HG03520 (cell line): Measurements from ENCODE around the gene SDK1.

Experiments
- ATAC-seq: cut with Tn5 transposase; IDR thresholded peaks from one replicate; pipeline ENCODE4 v1.9.1; 2021; ENCODE audit warnings: mild to moderate bottlenecking, moderate library complexity; ENCODE audit not compliant: unreplicated experiment

The SDK1 gene

DNA sequence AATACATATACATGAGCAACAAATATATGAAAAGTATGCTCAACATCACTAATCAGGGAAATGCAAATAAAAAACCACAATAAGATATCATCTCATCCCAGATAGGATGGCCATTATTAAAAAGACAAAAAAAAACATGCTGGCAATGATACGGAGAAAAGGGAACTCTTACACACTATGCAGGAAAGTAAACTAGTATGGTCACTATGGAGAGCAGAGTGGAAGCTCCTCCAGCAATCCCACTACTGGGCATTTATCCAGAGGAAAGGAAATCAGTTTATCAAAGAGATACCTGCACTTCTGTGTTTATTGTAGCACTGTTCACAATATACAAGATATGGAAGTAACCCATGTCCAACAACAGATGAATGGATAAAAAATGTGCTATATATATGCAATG, 217.5 kb downstream of the SDK1 start:
- no peak for ATAC-seq

DNA sequence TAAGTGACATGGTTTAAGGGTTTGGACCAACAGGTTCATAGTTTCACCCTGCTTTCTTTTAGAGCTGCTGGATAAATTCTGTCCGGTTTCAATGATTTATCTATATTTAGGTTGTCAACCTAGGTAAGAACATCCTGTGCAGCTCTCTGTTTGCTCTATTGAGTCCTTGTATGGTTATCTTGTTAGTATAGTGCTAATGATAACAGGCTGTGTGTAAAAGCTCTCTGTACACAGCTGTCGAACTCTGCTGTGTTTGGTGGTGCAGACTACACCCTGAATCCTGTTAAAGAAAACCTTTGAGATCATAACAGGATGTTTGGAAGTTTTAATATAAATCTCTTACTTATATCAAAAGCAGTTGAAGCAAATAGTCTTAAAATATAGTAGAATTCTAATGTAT, 219.2 kb downstream of the SDK1 start:
- ATAC-seq, result no peak

DNA sequence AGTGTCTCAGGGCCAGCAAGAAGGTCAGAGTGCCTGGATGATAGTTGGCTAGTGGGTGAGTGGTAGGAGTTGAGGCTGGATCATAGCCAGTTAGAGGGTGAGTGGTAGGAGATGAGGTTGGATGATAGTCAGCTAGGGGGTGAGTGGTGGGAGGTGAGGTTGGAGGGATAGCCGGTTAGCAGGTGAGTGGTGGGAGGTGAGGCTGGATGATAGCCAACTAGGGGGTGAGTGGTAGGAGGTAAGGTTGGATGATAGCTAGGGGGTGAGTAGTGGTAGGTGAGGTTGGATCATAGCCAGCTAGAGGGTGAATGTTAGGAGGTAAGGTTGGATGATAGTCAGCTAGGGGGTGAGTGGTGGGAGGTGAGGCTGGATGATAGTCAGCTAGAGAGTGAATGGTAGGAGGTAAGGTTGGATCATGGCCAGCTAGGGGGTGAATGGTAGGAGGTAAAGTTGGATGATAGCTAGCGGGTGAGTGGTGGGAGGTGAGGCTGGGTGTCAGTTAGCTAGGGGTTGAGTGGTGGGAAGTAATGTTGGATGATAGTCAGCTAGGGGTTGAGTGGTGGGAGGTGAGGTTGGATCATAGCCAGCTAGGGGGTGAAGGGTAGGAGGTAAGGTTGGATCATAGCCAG, 226.6 kb downstream of the SDK1 start:
- ATAC-seq, result no peak

DNA sequence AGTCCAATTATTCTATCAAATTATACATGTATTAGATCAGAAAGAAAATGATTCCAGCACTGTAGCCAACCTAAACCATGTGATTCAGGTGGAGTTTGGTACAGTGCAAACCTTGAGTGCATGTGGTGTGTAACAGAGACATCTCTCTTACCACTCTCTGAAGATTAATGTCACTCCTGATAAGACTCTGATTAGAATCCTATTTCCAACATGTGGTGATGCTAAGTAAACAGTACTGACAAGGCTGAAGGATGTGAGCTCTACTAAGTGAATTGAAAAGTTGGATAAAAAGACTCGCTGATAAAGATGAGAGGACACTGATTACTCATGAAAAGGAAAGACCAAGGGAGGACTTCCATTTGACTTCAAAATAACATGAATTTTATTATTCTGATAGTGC, 232.0 kb downstream of the SDK1 start:
- ATAC-seq, result no peak

DNA sequence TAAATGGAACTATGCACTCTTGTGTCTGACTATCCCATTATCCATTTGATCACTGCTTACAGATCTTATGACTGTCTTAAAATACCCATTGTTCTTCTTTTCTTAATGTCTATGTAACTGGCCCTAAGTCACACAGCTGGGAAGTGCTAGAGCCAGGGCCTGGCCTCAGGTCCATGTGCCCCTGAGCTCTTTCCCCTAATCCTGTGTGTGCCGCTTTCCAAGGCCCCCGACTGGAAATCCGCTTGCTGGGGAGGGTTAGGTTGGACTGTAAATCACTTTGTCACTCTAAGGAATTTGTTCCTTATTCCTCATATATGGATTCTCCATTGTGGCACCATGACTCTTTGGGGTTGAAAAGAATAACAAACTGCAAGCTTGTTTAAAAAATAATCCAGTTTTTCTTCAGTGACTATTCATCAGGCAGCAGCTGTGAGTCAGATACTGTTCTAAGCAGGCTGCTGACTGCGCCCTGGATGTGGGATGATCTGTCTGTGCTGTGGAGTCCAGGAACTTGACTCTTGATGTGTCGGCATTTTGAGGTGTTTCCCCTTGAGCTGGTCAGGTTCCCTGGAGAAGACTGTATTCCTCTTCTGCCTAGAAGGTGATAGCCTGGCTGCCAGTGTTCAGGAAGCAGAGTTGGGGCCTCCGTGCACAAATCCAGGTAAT, 236.3 kb downstream of the SDK1 start:
- no peak for ATAC-seq

DNA sequence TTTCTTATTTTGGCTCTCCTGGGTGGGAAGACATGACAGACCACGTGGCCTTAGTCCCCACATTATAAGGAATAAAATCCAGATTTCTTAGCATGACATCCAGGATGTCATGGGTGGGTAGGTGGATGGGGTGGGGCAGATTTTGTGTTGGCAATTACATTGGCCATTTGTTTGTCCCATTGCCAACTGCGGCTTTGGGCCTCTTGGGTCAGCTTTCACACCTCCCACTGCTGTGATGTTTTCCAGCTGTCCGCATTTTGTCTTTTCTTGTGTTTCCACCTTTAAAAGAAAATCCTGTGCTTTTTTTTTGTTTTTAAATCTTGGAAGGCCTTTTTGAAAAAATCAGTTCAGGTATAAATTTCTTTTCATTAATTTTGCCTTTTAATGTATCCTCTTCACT, 237.0 kb downstream of the SDK1 start:
- no peak for ATAC-seq

DNA sequence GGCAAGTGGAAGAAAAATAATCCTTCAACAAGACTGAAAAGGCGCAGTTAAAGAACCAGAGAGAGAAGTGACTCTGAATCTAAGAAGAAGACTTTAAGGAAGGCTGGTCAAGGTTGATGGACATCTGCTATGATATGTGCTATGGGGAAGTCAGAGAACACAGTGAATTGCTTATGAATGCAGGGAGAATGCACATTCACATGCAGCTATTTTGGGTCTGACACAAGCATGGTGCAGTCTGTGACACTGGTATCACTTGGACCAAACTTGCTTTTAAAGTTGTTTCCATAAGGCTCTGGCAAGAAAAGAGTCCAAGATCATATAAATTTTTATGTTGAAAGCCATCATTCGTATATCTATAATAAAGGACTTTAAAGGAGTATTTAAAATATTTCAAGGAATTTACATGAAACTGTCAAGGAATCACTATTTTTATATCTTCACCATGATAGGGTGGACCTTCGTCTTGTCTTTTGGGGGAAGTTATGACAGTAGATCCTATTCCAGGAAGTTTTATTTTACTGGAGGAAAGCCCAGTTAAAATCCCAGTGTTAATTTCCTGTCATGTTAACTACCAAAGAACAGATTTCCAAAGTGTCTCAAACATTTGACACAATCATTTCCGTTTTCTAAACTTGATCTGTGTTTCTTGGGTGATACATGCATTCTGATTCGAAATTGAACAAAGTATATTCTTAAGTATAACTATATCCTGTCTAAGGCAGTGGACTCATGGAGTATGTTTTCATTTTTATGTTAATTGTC, 239.6 kb downstream of the SDK1 start:
- no peak for ATAC-seq

DNA sequence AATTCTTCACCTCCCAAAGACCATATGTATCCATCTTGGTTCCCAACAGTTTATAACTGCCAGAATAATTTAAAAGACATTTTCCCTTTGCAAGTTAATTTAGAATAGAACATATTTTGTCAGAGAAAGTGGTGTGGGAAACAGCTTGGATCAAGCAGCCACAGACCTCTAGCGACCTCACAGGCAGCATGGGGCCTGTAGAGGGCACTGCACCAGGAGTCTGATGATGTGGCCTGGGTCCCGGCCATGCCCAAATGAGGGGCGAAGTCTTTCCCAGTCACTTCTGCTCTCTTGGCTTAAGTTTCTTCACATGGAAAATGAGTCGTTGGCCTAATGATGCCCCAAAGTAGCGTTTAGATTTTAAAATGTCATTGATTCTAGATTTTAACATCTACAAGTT, 243.2 kb downstream of the SDK1 start:
- ATAC-seq, result no peak

DNA sequence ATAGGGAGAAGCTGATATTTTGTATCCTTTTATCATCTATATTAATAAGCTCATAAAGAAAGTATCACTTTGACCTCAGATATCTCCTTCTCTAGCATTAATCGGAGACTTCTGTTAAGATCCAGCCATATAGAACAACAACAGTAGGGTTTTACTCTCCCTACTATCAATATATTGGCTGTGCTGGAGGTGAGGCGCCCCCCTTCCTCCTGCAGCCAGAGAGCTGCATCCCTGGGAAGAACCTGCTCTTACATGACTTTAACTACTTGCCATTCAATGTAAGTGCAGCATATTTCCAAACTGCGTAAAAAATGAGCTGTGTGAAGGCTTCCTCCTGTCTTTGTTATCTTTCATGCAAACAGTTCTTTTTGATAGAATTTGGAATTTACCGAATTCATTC, 247.8 kb downstream of the SDK1 start:
- no peak for ATAC-seq

DNA sequence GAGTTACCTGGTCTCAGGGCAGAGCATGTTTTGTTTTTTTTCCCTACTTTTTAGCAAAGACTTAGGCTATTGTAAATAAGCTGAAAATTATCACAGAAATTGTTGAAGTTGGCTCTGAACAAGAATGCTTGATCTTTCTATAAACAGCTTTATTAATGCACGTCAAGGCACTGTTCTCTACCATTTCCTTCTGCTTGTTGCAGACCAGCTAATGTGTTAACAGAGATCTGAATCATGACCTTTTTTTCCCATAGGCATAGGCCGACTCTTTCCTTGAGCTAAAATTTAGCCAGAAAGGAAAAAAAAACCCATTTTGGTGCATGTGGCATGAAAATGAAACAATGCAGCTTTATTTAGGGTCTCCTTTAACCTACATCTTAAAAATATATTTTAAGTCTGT, 248.5 kb downstream of the SDK1 start:
- no peak for ATAC-seq

DNA sequence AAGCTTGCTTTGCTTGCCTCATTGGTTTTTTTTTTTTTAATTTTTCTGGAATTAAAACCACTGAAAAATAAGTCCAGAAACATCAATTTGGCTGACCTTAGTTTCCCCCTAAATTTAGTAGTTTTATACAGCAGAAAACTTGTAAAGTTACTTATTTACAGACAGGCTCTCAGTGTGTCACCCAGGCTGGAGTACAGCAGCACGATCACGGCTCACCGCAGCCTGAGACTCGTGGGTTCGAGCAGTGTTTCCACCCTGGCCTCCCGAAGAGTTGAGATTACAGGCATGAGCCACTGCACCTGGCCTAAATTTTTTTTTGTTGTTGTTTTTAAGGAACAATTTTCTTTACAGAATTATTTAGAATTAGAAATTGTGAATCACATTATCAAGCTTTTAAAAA, 250.5 kb downstream of the SDK1 start:
- ATAC-seq, result no peak

DNA sequence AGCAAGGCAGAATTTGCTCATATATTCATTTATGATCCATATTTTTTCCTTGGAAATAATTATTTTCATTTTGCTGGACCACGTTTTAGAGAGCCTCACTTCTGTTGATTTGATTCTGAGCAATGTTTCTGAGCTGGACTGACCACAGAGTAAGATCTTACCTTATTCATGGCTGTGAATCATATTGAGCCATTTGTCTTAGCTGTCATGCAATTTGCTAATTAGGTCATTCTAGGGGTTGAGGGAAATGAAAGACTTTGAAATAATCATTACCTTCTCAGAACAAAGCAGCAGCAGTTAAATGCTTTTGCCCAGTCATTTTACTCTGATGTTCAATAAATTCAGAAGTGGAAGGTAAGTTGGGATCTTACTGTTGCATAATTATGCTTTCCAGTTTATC, 251.4 kb downstream of the SDK1 start:
- ATAC-seq, result no peak

DNA sequence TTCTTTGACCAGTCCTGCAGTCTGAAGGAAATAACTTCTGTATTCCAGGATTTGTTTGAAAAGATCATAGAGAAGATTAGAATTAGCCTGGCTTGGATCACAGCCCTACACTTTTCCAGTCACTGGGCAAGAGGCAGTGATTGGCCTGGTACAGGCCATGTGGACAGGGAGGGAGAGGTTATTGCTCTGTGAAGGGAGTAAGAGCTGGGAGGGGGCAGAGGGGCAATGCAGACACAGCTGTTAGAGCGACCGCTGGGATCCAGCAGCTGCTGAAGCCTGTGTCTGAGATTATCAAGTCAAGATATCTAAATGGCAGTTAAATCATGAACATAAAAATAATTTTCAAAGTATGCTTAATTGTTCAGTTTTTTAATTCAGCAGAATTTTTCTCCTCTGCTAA, 257.3 kb downstream of the SDK1 start:
- ATAC-seq, result no peak

DNA sequence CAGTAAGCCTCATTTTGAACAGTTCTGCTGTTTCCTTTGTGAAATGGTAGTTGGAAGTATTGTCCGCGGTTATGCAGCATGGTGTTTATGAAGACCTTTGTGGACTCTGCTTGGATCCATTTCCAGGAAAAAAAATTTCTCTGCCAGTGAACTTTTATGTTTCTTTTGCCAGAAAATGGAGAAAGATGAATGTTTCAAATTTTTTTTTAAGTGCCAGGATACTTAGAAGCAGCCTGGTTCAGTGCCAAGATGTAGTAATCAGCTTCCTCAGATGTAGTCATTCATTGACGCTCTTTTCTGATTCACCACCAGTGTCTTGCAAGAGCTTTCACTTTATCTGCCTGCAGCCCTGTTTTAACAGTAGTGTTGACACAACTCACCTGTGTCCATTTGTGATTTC, 258.2 kb downstream of the SDK1 start:
- no peak for ATAC-seq

DNA sequence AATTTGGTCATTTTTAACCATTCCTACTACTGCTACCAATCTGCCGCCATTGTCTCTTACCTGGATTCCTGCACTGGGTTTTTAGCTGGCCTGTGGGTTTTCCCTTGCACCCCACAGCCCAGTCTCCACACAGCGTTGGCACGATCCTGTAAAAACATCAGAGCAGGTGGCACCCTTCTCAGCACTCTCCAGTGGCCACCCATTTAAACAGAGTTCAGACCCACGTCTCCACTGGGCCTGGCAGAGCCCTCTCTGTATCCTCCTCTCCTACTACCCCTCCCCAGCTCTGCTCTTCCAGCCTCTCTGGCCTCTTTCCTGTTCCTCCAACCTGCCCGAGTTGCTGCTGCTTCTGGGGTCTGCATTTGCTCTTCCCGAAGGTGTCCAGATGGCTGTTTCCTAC, 259.4 kb downstream of the SDK1 start:
- ATAC-seq, result no peak

DNA sequence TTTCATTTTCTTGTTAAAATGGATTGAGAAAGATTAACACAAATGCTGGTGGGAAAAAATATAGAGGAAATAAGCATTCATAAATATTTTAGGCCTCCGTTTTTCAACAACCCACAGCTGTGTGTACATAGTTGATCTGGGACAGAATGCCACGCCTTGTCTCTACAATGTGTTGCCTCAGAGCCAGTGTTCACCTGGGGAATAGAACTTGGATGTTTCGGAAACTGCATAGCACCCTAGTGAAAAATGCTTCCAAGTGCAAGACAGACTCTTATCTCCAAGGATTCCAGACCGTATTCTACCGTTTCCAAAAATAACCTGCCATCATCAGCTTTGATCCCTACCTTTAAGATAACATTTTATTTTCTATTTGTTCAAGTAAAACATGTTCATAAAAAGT, 260.9 kb downstream of the SDK1 start:
- no peak for ATAC-seq

DNA sequence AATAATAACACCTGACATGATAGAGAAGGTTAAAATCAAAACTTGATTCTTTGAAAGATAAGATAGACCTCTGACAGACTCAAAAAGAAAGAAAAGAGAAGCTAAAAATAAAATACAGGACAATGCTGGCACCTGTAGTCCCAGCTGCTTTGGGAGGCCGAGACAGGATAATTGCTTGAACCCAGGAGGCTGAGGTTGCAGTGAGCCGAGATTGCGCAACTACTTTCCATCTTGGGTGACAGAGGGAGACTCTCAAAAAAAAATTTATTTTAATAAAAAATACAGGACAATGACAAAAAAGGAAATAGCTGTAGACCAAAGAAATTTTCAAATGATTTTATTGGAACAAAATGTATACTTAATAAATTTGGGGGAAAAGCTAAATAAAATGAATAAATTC, 263.2 kb downstream of the SDK1 start:
- ATAC-seq, result no peak

DNA sequence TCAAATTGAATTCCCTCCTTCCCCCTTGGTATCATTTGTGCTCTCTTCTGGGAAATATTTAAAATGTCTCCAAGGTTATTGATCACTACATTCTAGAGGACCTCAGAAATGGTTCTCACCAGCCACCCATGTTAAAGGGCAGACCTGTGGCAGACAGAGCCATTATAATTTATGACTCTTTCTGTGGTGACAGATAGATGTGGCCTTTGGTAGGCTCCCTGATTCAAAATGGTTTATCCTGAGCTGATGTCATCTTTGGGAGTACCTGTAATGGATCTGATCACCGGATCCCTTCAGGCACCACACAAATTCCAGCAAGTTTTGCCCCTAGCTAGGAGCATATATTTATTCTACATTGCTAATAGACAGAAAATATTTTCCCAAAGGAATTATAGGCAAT, 267.5 kb downstream of the SDK1 start:
- ATAC-seq, result no peak

DNA sequence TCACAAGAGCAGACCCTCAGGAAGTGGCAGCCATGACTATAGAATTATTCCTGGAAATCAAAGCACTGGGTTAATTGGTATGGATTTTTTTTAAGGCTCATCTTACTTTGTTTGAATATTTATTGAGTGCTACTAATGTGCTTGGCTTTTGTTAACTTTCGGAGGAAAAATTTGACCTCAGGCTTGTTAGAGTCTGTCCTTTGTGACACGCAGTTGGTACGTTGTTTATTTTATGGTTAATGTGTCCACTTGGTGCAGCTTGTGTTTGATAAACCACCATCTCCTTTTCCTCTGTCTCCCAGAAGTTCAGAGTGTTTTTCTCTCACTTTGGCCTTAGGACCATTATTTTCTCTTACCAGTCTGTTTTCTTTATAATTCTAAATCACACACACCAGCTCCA, 268.6 kb downstream of the SDK1 start:
- ATAC-seq, result no peak

DNA sequence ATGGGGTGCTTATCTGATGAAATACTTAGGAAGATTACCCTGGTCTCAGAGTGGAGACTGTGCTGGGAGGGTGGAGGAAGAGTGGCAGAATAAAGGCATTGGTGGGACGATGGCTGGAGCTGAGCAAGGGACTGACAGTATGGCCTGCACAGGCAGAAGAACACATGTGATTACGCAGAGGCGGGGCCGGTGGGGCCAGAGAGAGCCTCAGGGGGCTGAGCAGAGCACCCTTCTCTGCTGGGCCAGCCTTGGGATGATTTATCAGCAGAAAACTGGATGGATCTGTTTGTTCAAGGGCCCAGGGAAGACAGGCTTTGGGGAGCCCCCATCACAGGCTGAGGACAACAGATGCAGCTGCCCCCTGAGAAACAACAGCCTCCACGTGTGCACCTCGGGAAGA, 272.1 kb downstream of the SDK1 start:
- no peak for ATAC-seq

DNA sequence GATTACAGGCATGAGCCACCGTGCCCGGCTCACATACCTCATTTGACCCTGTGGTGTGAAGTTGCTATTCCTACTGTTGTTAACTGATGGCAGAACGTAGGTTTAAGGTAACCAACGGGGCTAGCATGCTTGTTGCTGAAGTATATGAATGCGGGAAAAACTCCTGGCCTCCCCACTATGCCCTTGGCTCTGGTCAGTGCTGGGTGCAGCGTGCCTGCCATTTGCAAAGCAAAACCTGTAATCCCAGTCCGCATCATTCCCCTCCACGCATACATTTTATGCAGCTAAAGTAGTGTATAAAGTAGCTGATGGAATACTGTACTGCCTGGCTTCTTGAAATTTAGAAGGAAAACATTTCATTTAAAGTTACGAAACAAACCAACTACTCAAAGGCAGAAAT, 273.3 kb downstream of the SDK1 start:
- ATAC-seq, result no peak

DNA sequence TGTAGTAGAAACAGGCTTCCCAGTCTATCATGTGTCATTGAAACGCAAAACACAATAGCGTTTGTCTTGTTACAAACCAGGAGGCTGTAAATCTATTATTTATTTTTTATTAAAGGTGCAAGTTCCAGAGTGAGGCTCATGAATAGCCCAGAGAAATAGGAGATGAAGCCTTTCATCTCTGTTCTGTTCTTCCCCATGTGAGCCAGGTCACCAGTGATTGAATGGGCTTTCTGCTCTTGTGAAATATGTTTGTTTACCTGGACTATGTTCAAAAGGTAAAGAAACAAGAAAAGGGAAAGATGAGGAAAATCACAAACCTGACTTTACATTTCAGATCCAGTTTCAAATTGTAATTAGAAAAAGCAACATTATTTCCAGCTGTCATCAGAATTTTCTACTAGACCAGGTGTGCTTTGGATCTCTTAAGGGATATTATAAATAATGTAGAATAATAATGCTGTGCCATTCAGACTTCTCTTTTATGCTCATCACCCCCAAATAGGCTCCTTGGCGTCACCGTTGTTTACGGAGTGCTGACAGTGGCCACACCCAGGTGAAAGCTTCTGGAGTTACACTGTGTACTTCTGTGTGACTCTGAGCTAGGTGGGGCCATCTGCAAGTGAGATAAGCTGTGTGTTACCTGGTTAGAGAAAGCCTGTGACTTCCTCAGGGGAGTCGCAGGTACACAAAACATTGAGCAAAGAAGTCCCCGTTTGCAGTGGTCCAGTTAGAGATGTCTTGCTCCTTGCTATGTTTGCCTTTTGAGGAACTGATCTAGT, 274.9 kb downstream of the SDK1 start:
- no peak for ATAC-seq
